Measurements from ENCODE around the gene WNT5A. TPM values are rescaled to one million over a fixed set of nuclear protein-coding genes. Genes with fewer than 3 reads are reported as not detected.

WNT5A gene
- polyA plus RNA-seq, 1 donor from 2014 or later: 0.59 TPM

GRCh38 chr3:55469957-55470526, 17.1 kb downstream of the WNT5A start:
- TF ChIP-seq MXI1 (conservative IDR thresholded peaks at IDR 0.05; ENCODE audit: poor library complexity, severe bottlenecking) (no peak), SMC3 (conservative IDR thresholded peaks at IDR 0.05; ENCODE audit: poor library complexity) (no peak), TAF1 (IDR thresholded peaks at IDR 0.05; ENCODE audit: low read depth) (no peak), CTCF (IDR thresholded peaks at IDR 0.05; ENCODE audit: poor library complexity, severe bottlenecking) (no peak), REST (IDR thresholded peaks at IDR 0.05; ENCODE audit: borderline replicate concordance) (no peak), EP300 (conservative IDR thresholded peaks at IDR 0.05; ENCODE audit: poor library complexity, severe bottlenecking) (no peak), RAD21 (conservative IDR thresholded peaks at IDR 0.05) (no peak), POLR2AphosphoS5 (IDR thresholded peaks at IDR 0.05) (no peak), EZH2 (IDR thresholded peaks at IDR 0.05; ENCODE audit: borderline replicate concordance, insufficient read depth, low read length, poor library complexity, severe bottlenecking) (no peak)
- no peaks in the 10 kb centered on the region for H3K9me2 ChIP-seq (ENCODE audit: insufficient read depth, low read length)
- no peaks in the 10 kb centered on the region for H3K79me2 ChIP-seq (replicated peaks; ENCODE audit: insufficient read depth, low read length)
- peaks cover 8% of the 10 kb centered on the region for H3K27me3 ChIP-seq (ENCODE audit: insufficient read depth, low read depth, low read length)
- no peaks in the 10 kb centered on the region for H3K9me3 ChIP-seq (ENCODE audit: low read length)
- H3K9ac ChIP-seq (ENCODE audit: low read length): no peak overlapping the region
- no peak overlapping the region for H3K4me2 ChIP-seq (ENCODE audit: low read length)
- H3K36me3 ChIP-seq (ENCODE audit: insufficient read depth, low read length): no peaks in the 10 kb centered on the region
- H3F3A ChIP-seq (ENCODE audit: insufficient read depth, low read length, poor library complexity, severe bottlenecking): no peaks in the 10 kb centered on the region
- H3K4me3 ChIP-seq (ENCODE audit: low read length): no peak overlapping the region
- H2AFZ ChIP-seq (ENCODE audit: low read depth, low read length): no peak overlapping the region
- H4K20me1 ChIP-seq (ENCODE audit: insufficient read depth): no peaks in the 10 kb centered on the region
- H3K27ac ChIP-seq (ENCODE audit: low read length): no peak overlapping the region

GRCh38 chr3:55468251-55468650, 18.9 kb downstream of the WNT5A start:
- Histone ChIP-seq H4K20me1 (ENCODE audit: insufficient read depth) (no peaks in the 10 kb centered on the region), H3K27me3 (ENCODE audit: insufficient read depth, low read depth, low read length) (no peaks in the 10 kb centered on the region), H3K9me2 (ENCODE audit: insufficient read depth, low read length) (no peaks in the 10 kb centered on the region), H3K4me2 (ENCODE audit: low read length) (no peak overlapping the region), H3K79me2 (replicated peaks; ENCODE audit: insufficient read depth, low read length) (no peaks in the 10 kb centered on the region), H3K27ac (ENCODE audit: low read length) (no peak overlapping the region), H3K9me3 (ENCODE audit: low read length) (no peaks in the 10 kb centered on the region), H2AFZ (ENCODE audit: low read depth, low read length) (no peak overlapping the region), H3F3A (ENCODE audit: insufficient read depth, low read length, poor library complexity, severe bottlenecking) (no peaks in the 10 kb centered on the region), H3K36me3 (ENCODE audit: insufficient read depth, low read length) (no peaks in the 10 kb centered on the region), H3K9ac (ENCODE audit: low read length) (no peak overlapping the region), H3K4me3 (ENCODE audit: low read length) (no peak overlapping the region)
- TF ChIP-seq EP300 (conservative IDR thresholded peaks at IDR 0.05; ENCODE audit: poor library complexity, severe bottlenecking): no peak
- TF ChIP-seq RAD21 (conservative IDR thresholded peaks at IDR 0.05): no peak
- TF ChIP-seq MXI1 (conservative IDR thresholded peaks at IDR 0.05; ENCODE audit: poor library complexity, severe bottlenecking): no peak
- TF ChIP-seq TAF1 (IDR thresholded peaks at IDR 0.05; ENCODE audit: low read depth): no peak
- TF ChIP-seq REST (IDR thresholded peaks at IDR 0.05; ENCODE audit: borderline replicate concordance): no peak
- TF ChIP-seq CTCF (IDR thresholded peaks at IDR 0.05; ENCODE audit: poor library complexity, severe bottlenecking): no peak
- TF ChIP-seq SMC3 (conservative IDR thresholded peaks at IDR 0.05; ENCODE audit: poor library complexity): no peak
- TF ChIP-seq POLR2AphosphoS5 (IDR thresholded peaks at IDR 0.05): no peak
- TF ChIP-seq EZH2 (IDR thresholded peaks at IDR 0.05; ENCODE audit: borderline replicate concordance, insufficient read depth, low read length, poor library complexity, severe bottlenecking): no peak
